Activated naive CD4-positive, alpha-beta T cell treated with anti-CD3 and anti-CD28 coated beads, Interleukin-2, amount 50 U/mL, for 72 hours (primary cell): ENCODE measurements around the gene PICK1. TPM values are rescaled to one million over a fixed set of nuclear protein-coding genes. Genes with fewer than 3 reads are reported as not detected.

Experiments
- ATAC-seq, 2 donors: fragments of 150-1000 bp; cut with Tn5 transposase; 2 replicates each; pipeline ENCODE4 v1.10.0; 2021; ENCODE audit warnings: mild to moderate bottlenecking in 2 of 2, moderate library complexity in 2 of 2
- DNase-seq, 2 donors: peaks; one replicate each; pipeline ENCODE4 v3.0.0; 2021 to 2022; ENCODE audit warnings: low spot score in 2 of 2
- H3K27ac Mint-ChIP-seq, 2 donors: one replicate each; pipeline ENCODE4 v1.8.0; 2022; ENCODE audit warnings: mild to moderate bottlenecking in 2 of 2, mixed read lengths in 2 of 2
- H3K36me3 Mint-ChIP-seq, 2 donors: one replicate each; pipeline ENCODE4 v1.8.0; 2022; ENCODE audit warnings: mixed read lengths in 2 of 2
- H3K9me3 Mint-ChIP-seq, 2 donors: one replicate each; pipeline ENCODE4 v1.8.0; 2022; ENCODE audit warnings: mixed read lengths in 2 of 2
- total RNA-seq, 2 donors: library from RNA; stranded (reverse); gene quantifications; one replicate each; pipeline ENCODE4 v1.2.3, GENCODE V29; 2022

The PICK1 gene
- total RNA-seq, 2 donors from 2014 or later: 25.1 to 26.7 TPM

DNA sequence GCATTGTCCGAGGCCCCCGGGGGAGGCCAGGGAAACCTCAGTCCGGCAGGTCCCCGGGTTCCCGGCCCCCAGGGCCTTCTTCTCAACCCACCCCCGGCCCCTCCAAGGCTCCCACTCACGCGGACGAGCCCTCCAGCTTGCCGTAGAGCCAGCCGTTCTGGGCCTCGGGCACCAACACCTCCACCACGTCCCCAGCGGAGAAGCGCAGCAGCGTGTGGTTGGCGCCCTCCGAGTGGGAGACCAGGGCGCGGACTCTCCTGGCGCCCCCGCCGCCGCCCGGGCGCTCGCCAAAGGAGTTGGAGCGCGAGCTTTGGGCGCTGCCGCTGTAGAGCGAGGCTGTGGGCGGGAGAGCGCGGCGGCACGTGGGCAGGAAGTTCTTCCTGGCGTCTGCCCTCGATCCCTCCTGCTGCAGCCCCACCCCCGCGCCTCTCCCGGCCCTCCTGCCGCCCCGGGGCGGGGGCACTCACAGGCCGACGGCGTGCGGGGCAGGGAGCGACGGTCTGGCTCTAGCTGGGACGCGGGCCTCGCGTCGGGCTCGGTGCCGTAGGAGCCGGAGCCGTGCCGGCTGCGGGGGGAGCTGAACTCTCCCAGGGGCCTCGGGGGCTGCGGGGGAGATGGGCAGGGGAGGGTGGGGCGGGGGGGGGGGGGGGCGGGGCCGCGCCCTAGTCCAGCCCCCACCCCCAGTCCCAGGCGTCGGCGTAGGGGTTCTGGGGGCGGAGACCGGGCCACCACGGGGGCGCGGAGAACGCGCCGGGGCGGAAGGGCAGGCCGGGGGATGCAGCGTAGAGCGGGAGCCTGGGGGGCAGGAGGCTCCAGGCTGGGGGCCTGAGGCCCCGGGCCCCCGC lies 31.6 kb downstream of the PICK1 start:
- no peaks in the 10 kb centered on the region for H3K36me3 Mint-ChIP-seq
- DNase-seq (no peak), ATAC-seq (no peak)
- H3K27ac Mint-ChIP-seq: no peak overlapping the region
- no peaks in the 10 kb centered on the region for H3K9me3 Mint-ChIP-seq

DNA sequence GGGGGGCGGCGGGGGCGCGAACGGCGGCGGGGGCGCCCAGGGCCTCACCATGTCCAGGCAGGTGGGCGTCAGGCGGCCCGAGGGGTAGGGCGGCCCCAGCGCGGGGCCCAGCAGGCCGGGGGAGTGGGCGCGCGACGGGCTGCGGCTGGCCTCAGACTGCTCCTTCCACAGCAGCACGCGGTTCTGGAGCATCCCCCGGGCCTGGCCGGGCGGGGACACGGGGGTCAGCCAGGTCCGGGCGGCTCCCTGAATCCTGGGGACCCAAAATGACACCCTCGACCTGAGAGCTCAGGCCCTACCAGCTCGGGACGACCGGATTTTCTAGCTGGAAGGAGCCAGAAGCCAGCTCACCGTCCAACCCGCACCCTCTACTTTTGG lies 32.3 kb downstream of the PICK1 start:
- DNase-seq (no peak), ATAC-seq (no peak)
- no peaks in the 10 kb centered on the region for H3K9me3 Mint-ChIP-seq
- H3K27ac Mint-ChIP-seq: no peak overlapping the region
- no peaks in the 10 kb centered on the region for H3K36me3 Mint-ChIP-seq

DNA sequence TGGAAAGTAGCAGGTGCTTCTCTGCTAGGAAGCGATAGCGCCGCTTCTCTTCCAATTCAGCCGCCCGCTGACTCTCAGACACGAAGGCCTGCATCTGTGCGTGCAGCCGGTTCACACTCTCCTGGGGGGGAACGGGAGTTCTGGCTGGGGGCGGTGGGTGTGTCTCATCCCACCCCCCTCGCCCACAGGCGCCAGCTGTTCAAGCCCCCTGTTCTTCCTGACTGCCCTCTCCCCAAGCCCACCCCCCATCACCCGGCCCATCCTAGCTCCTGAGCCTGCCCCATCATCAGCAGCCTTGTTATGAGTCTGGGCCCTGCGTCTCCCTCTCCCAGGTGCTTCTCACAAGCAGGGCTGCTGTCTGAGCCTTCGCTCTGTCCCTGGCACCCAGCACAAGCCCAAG lies 39.9 kb downstream of the PICK1 start:
- H3K36me3 Mint-ChIP-seq: no peaks in the 10 kb centered on the region
- peak overlapping the region in 1 of 2 donors; percentile 58 for H3K27ac Mint-ChIP-seq
- ATAC-seq (no peak), DNase-seq (no peak)
- no peaks in the 10 kb centered on the region for H3K9me3 Mint-ChIP-seq

DNA sequence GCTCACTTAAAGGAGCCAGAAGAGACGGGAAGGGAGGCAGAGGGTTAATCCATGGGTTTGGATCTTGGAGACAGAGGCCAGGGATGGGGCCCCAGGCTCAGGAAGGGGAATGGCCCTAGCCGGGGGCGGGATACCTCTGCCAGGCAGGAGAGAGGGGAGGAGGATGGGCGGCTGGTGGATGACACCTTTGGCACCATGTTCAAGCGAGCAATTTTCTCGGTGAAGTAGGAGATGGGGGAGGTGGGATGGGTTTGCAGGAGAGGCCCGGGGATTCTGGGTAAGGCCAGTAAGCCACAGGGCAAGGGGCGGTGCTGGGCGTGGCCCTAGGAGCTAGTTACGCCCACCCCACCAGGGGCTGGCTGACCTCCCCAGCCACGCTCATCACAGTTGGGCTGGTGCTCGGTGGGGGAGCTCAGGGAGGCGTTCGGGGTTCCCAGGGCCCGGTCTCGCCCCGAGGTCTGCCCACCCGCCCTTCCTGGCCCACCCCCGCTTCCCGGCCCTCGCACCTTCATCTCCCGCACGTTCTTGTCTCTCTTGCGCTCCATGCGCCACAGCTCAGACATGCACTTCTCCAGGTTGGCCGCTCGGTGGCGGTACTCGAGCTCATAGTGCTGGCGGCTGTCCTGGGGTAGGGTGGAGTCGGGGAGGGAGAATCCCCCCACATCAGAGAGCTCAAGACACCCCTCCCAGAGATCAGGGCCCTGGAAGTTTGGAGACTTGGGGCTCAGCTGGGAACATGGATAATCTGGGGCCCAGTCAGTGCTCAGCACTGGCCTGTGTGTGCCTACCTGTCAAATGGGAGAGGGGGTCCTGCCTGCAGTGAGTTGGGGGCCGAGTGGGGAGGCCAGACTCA lies 40.6 kb downstream of the PICK1 start:
- H3K9me3 Mint-ChIP-seq: no peaks in the 10 kb centered on the region
- ATAC-seq (no peak), DNase-seq (no peak)
- peak overlapping the region in 1 of 2 donors; percentile 58 for H3K27ac Mint-ChIP-seq
- no peaks in the 10 kb centered on the region for H3K36me3 Mint-ChIP-seq

DNA sequence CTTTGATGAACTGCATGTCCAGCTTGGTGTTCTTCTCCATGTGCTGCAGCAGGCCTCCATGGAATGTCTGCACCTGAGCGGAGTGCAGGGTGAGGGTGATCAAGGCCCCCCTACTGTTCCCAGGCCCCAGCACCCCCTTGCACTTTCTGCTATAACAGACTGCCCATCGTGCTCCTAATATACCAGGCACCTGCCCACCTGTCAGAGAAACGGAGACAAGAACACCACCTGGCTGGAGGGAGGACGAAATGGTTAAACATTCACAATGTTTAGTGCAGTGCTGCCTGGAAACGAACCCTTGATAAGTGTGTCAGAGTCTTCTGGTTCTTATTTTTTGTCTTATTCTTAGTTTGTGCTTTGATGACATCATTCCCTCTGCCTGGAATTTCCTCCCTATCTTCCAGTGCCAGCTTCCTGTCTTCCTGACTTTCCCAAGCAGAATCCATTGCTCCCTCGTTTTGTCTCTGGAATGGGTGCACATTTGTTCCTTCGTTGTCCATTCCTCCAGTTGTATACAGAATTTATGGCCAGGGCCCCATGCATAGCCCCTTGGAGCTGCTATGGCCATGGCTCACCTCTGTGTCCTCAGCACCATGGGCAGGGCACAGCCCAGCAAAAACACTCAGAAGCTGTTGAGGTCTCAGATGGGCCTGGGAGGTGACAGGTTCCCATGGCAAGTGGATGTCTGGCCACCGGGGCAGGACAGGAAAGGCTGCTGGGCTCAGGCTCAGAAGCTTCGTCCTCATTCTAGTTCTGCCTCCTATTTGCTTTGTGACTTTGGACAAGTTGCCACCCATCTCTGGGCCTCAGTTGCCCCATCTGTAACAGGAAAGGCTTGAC lies 41.4 kb downstream of the PICK1 start:
- ATAC-seq: no peak
- H3K36me3 Mint-ChIP-seq: no peaks in the 10 kb centered on the region

DNA sequence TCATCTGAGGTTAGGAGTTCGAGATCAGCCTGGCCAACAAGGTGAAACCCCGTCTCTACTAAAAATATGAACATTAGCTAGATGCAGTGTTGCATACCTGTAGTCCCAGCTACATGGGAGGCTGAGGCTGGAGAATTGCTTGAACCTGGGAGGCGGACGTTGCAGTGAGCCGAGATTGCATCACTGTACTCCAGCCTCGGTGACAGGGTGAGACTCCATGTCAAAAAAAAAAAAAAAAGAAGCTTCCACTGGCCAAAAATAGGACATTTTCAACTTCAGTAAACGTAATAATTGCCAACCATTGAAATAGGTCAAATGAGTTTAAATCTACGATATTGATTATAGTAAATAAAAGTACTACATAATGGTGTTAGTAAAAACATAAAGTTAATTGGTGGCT lies 46.4 kb downstream of the PICK1 start:
- Mint-ChIP-seq H3K9me3 (no peaks in the 10 kb centered on the region), H3K27ac (no peak overlapping the region), H3K36me3 (no peaks in the 10 kb centered on the region)
- ATAC-seq (no peak), DNase-seq (no peak)

More for the DNA sequence above, 41.4 kb downstream of the PICK1 start:
- H3K27ac Mint-ChIP-seq: no peak overlapping the region
- no peak for DNase-seq
- H3K9me3 Mint-ChIP-seq: no peaks in the 10 kb centered on the region

DNA sequence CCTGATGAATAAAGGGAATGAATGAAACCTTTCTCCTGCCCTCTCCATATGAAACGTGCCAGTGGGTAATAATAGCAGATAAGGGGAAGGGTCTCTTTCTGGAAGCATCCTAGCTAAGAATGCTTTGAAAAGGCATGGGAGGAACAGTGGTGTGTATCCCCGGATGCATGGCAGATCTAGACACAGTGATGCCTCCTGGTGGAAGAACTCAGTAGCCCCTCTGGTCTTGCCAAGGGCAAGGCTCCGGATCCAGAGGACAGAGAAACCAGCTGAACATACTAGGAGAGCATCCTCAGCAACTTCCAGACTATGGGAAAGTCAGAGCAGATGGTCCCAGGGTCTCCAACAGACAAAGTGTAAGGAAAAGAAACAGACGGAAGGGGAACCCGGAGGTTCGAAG lies 46.9 kb downstream of the PICK1 start:
- no peaks in the 10 kb centered on the region for H3K9me3 Mint-ChIP-seq
- H3K36me3 Mint-ChIP-seq: no peaks in the 10 kb centered on the region
- DNase-seq (no peak), ATAC-seq (no peak)
- no peak overlapping the region for H3K27ac Mint-ChIP-seq

DNA sequence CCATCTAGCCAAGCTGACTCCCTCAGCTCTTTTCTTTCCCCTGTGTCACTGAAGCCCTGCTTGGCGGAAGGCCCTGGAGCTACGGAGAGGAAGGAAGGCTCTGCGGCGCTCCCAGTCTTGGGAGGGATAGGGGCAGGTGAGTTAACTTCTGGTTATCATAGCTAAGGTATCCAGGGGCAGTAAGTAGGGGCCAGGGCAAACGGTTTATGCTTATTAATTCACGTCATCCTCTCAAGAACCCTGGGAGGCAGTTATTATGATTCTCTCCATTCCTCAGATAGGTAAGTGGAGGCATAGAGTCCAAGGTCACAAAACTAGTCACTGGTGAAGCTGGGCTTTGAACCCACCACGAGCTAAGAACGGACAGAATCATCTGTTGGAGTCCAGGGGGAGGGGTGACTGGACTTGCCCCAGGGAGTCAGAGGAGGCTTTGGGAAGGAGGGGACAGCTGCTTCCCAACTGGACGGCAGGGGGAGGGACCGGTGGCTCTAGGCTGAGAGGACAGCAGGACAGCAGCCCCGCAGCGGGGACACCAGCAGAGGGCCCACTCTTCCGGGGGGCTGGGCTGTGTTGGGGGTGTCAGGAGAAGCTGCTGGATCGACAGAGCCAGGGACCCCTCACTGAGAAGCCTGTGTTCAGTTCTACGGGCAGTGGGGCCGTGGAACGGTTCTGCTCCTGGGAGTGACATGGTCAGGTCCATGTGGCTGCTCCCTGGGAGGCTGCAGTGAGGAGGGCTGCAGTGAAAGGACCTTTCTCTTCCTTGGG lies 49.8 kb downstream of the PICK1 start:
- no peak for ATAC-seq
- H3K36me3 Mint-ChIP-seq: no peaks in the 10 kb centered on the region
- DNase-seq: no peak
- peak overlapping the region in 1 of 2 donors; percentile 60 for H3K27ac Mint-ChIP-seq
- no peaks in the 10 kb centered on the region for H3K9me3 Mint-ChIP-seq

DNA sequence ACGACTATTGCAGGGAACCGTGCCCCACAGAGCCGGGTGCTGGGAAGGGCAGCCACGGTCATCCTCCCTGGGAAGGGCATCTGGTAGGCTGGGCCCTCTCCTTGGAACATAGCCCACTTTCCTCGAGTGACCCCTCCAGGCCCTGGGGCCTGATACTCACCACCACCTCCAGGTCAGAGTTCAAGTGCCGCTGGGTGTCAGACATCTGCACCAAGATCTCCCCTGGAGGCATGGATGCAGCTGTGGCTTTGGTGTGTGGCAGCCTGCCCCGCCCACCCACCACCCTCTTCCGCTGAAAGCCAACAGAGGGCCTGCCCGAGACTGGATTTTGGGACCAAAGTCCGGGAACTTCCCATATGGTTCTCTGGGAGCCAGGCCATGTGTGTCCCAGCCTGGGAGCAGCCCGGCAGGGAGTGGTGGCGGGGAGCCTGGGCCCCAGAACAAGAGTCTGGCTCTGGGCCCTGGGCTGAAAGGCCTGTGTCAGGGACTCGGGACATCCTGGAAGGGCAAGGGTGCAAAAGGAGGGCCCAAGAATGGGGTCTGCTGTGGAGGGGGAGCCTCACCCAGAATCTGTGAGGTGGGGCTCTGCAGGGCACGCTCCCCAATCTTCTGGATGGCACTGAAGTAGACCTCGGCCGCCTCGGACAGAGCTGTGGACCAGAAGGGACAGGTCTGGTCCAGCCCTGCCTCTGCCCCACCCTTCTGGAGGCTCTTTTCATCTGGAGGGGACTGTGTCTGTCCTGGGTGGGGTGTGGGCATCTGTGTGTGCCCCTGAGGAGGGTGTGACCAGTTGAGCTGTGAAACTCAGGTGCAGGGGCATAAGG lies 50.7 kb downstream of the PICK1 start:
- no peaks in the 10 kb centered on the region for H3K9me3 Mint-ChIP-seq
- peak overlapping the region in 1 of 2 donors; percentile 56 for H3K27ac Mint-ChIP-seq
- H3K36me3 Mint-ChIP-seq: no peaks in the 10 kb centered on the region
- no peak for ATAC-seq
- DNase-seq: no peak

DNA sequence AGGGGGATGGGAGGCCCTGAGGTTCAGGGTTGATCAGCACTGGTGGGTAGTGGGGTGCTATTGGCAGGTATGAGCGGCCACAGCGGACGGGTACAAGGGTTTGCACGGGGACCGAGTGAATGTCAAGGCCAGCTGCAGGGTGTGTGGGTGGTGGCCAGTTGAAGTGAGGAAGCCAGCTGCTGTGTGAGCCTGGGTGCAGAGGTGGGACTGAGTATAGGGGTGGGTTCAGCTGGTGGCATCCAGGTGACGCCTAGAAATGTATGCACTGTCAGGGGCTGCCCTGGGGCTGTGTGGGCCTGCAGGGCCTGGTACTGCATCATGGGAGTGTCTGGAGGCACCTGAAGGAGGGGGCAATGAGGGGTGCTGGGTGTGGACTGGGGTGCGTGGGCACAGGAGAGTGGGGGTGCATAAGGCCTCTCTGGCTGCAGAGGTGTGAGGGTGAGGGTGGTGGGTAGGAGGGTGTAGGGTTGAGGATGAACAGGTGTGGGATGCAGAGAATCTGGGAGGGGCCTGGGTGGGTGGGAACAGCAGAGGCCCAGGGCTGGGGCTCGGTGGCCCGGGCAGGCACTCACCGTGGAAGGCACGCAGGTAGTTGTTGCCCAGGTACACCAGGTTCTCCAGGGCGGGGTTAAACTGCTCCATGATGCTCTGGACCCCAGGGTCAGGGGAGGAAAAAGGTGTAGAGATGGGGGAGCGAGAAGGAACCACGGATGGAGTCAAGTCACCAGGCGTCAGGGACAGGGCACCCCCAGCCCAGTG lies 51.5 kb downstream of the PICK1 start:
- no peaks in the 10 kb centered on the region for H3K9me3 Mint-ChIP-seq
- peak overlapping the region in 1 of 2 donors; percentile 56 for H3K27ac Mint-ChIP-seq
- H3K36me3 Mint-ChIP-seq: no peaks in the 10 kb centered on the region
- DNase-seq: no peak
- peak in 1 of 2 donors; percentile 16 for ATAC-seq

DNA sequence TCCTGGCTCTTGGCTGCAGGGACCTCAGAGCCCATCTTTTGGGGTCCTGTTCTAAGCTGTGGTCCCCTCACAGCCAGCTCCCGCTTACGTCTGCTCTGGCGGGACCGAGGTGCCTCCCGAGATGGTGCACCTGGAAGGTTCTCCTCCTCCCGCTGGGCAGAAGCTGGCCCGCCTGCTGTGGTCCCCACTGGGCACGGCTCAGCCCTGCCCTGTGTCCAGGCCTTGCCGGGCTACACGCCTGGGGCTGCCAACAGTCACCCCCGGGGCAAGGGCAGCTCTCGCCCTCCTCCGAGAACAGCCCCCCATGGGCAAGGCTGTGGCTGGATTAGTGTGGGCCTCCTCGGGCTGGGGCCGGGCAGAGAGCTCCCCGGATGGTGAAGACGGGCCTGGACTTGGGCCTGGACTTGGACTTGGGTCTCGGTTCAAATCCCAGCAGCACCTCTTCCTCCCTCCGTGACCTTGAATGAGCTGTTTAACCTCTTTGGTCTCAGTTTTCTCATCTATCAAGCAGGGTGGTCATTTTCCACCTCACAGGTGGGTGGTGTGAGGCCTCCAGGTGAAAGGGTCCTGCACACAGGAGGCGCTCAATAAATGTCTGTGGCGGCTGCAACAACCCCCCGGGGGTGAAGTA lies 52.3 kb downstream of the PICK1 start:
- no peaks in the 10 kb centered on the region for H3K36me3 Mint-ChIP-seq
- DNase-seq (no peak), ATAC-seq (peak in 1 of 2 donors; percentile 34)
- H3K9me3 Mint-ChIP-seq: no peaks in the 10 kb centered on the region
- peak overlapping the region; percentile 62 to 77 for H3K27ac Mint-ChIP-seq

DNA sequence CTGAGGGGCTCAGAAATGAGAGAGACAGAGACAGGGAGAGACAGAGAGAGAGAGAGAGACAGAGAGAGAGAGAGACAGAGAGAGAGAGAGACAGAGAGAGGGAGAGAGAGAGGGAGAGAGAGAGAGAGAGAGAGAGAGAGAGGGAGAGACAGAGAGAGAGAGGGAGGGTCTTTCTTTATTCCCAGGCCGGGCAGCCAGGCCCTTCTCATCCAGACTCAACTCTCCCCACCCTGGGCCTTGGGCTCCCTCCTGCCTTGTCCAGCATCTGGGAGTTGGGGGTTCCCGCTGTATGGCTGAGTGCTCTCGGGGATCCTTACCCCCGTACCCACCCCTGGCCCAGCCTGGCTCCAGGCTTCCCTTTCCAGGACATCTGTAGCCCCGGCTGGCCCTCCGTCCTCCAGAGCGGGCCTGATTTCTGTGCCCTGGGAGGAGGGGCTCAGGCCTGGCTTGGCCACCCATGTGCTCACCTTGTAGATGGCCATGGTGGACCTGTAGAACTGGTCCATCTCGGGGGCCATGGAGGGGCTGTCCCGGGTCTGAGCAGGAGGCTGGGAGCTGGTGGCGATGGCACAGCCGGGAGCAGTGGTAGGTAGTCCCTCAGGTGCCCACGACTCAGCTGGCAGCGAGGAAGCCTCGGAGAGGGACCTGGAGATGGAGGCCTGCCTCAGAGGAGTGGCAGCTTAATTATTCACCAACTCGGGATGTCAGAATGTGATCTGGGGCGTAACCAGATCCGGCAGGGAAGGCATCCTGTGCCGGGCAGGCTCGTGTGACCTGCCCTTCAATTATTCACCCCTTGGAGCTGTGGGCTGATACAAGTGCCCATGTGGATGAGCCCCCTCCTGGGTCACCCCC lies 53.0 kb downstream of the PICK1 start, which contains the start of gene BAIAP2L2:
TSS of gene BAIAP2L2 (minus strand) at position 677 of the 855 bp plus-strand sequence. CDS start at position 518, 159 bp downstream.
- Mint-ChIP-seq H3K9me3 (no peaks in the 10 kb centered on the region), H3K27ac (peak within 1 kb of the TSS; percentile 62 to 77), H3K36me3 (no peaks in the 10 kb centered on the region)
- ATAC-seq: no peak
- no peak for DNase-seq
